GM13977 (cell line): Measurements from ENCODE around the gene RUFY3.
"Not testable (repeated sequence)": the region's sequence is repeated elsewhere in the genome, so short reads cannot be mapped to it uniquely, and the experiment has no call there.

Source experiments
- DNase-seq: peaks from one replicate; pipeline ENCODE4 v3.0.0; 2012; ENCODE audit warnings: low spot score
- CTCF ChIP-seq: IDR thresholded peaks from 2 replicates; pipeline ENCODE4 v1.5.1; 2012; ENCODE audit warnings: mild to moderate bottlenecking, control low read depth; ENCODE audit not compliant: insufficient read depth; ENCODE audit errors: extremely low read depth, missing control alignments
- in situ Hi-C: fragments of 300-500 bp; cut with MboI; formaldehyde crosslinking; loops from one replicate; pipeline ENCODE4 v1.12.0; 2022; ENCODE audit warnings: low sequenced_read_pairs, low pct_unique_long_range_greater_than_20kb, mixed read lengths, inconsistent platforms; ENCODE audit not compliant: unreplicated experiment

The RUFY3 gene

GRCh38 chr4:70759126-70759525 is 37.4 kb downstream of the RUFY3 start:
- in situ Hi-C loops, result no loop called here
- no peak for DNase-seq
- no peak for TF ChIP-seq CTCF

- no peak for TF ChIP-seq CTCF
- in situ Hi-C loops, result no loop called here
- DNase-seq, result no peak
Observed at GRCh38 chr4:70759627-70760026, 37.9 kb downstream of the RUFY3 start.

- TF ChIP-seq CTCF, result no peak
- no peak for DNase-seq
- in situ Hi-C loops, result no loop called here
Observed at GRCh38 chr4:70760662-70761061, 38.9 kb downstream of the RUFY3 start.

- no peak for DNase-seq
- in situ Hi-C loops, result no loop called here
- TF ChIP-seq CTCF, result no peak
Observed at GRCh38 chr4:70761276-70761816, 39.6 kb downstream of the RUFY3 start.

GRCh38 chr4:70765368-70765767 is 43.6 kb downstream of the RUFY3 start:
- in situ Hi-C loops, result no loop called here
- no peak for TF ChIP-seq CTCF
- no peak for DNase-seq

- in situ Hi-C loops, result no loop called here
- no peak for TF ChIP-seq CTCF
- no peak for DNase-seq
Observed at GRCh38 chr4:70768301-70768948, 46.7 kb downstream of the RUFY3 start.

- DNase-seq, in situ Hi-C loops: not testable (repeated sequence)
Observed at GRCh38 chr4:70769396-70769795, 47.6 kb downstream of the RUFY3 start.
